KMS-11 (cell line): Measurements from ENCODE around the gene SCART1.
"Not testable (repeated sequence)": the region's sequence is repeated elsewhere in the genome, so short reads cannot be mapped to it uniquely, and the experiment has no call there.

Experiments
- H2AFZ ChIP-seq: fragments of 200-600 bp; sonication (generic); 2 replicates; pipeline ENCODE4 v1.6.1; 2016; ENCODE audit warnings: antibody characterized with exemption, mixed run types, low read depth
- H3K27ac ChIP-seq: fragments of 200-600 bp; sonication (generic); 2 replicates; pipeline ENCODE4 v1.6.1; 2016; ENCODE audit warnings: mild to moderate bottlenecking, mixed run types
- H3K27me3 ChIP-seq: fragments of 200-600 bp; sonication (generic); 2 replicates; pipeline ENCODE4 v1.6.1; 2017; ENCODE audit warnings: mild to moderate bottlenecking, low read depth, mixed run types, moderate library complexity; ENCODE audit not compliant: insufficient read depth
- H3K36me3 ChIP-seq: fragments of 200-600 bp; sonication (generic); 2 replicates; pipeline ENCODE4 v1.6.1; 2017; ENCODE audit warnings: mild to moderate bottlenecking, mixed run types; ENCODE audit not compliant: insufficient read depth
- H3K4me1 ChIP-seq: fragments of 200-600 bp; sonication (generic); 2 replicates; pipeline ENCODE4 v1.6.1; 2016; ENCODE audit warnings: mild to moderate bottlenecking, low read depth, mixed run types; ENCODE audit not compliant: poor library complexity, severe bottlenecking
- H3K4me2 ChIP-seq: fragments of 200-600 bp; sonication (generic); 2 replicates; pipeline ENCODE4 v1.7.0; 2016; ENCODE audit warnings: mild to moderate bottlenecking, mixed run types
- H3K4me3 ChIP-seq: fragments of 200-600 bp; sonication (generic); IDR thresholded peaks from 2 replicates; pipeline ENCODE4 v1.6.1; 2017; ENCODE audit warnings: low read depth, low read length, mixed read lengths; ENCODE audit not compliant: insufficient read depth
- H3K79me2 ChIP-seq: fragments of 200-600 bp; sonication (generic); 2 replicates; pipeline ENCODE4 v1.6.1; 2016; ENCODE audit warnings: low read depth, mixed run types; ENCODE audit not compliant: insufficient read depth
- H3K9ac ChIP-seq: fragments of 200-600 bp; sonication (generic); 2 replicates; pipeline ENCODE4 v1.6.1; 2016; ENCODE audit warnings: mild to moderate bottlenecking, mixed run types
- H4K20me1 ChIP-seq: fragments of 200-600 bp; sonication (generic); 2 replicates; pipeline ENCODE4 v1.6.1; 2016; ENCODE audit warnings: mild to moderate bottlenecking, mixed run types; ENCODE audit not compliant: insufficient read depth
- CTCF ChIP-seq: fragments of 200-600 bp; sonication (generic); conservative IDR thresholded peaks from 2 replicates; pipeline ENCODE4 v1.6.1; 2017; ENCODE audit warnings: low read depth, mild to moderate bottlenecking, antibody characterized with exemption, low read length, moderate library complexity, mixed read lengths

The SCART1 gene

GRCh38 chr10:133489816-133490588, 36.3 kb downstream of the SCART1 start:
- Histone ChIP-seq H4K20me1 (no peaks in the 10 kb centered on the region), H3K27ac (peak overlapping the region; percentile 60; the same call in 1 of the 2 replicates)
- TF ChIP-seq CTCF = no peak

GRCh38 chr10:133493562-133493961, 39.8 kb downstream of the SCART1 start:
- not testable (repeated sequence) for H4K20me1 ChIP-seq, H3K79me2 ChIP-seq, H3K36me3 ChIP-seq, H2AFZ ChIP-seq, H3K9ac ChIP-seq, H3K27me3 ChIP-seq, H3K4me2 ChIP-seq, H3K27ac ChIP-seq, H3K4me3 ChIP-seq
- peaks cover 17% of the 10 kb centered on the region for H3K4me1 ChIP-seq

More at GRCh38 chr10:133489816-133490588, 36.3 kb downstream of the SCART1 start:
- Histone ChIP-seq H3K36me3 (no peaks in the 10 kb centered on the region), H3K4me2 (peak overlapping the region; percentile 21; the same call in 1 of the 2 replicates), H3K9ac (peak overlapping the region; percentile 13; the same call in 1 of the 2 replicates), H2AFZ (no peak overlapping the region), H3K79me2 (no peaks in the 10 kb centered on the region), H3K4me1 (peaks cover 17% of the 10 kb centered on the region), H3K27me3 (peaks cover under 1% of the 10 kb centered on the region; the same call in 1 of the 2 replicates), H3K4me3 (no peak overlapping the region)

GRCh38 chr10:133497363-133497762, 43.6 kb downstream of the SCART1 start:
- H3K36me3 ChIP-seq, H3K9ac ChIP-seq, H2AFZ ChIP-seq, H3K4me3 ChIP-seq, H4K20me1 ChIP-seq, H3K27me3 ChIP-seq, H3K4me1 ChIP-seq, H3K27ac ChIP-seq, H3K79me2 ChIP-seq, H3K4me2 ChIP-seq: not testable (repeated sequence)
- TF ChIP-seq CTCF = peak; percentile 31

GRCh38 chr10:133499176-133499575, 45.4 kb downstream of the SCART1 start:
- not testable (repeated sequence) for H4K20me1 ChIP-seq, H3K27me3 ChIP-seq, H3K79me2 ChIP-seq, H2AFZ ChIP-seq, H3K4me3 ChIP-seq, H3K9ac ChIP-seq, H3K4me2 ChIP-seq, H3K36me3 ChIP-seq, H3K27ac ChIP-seq, H3K4me1 ChIP-seq

- H3K36me3 ChIP-seq = not testable (repeated sequence)
Measured at GRCh38 chr10:133500897-133501296, 47.2 kb downstream of the SCART1 start.

GRCh38 chr10:133509700-133510099, 56.0 kb downstream of the SCART1 start:
- Histone ChIP-seq H3K27me3 (no peaks in the 10 kb centered on the region; the same call in 1 of the 2 replicates), H3K4me3 (no peak overlapping the region), H4K20me1 (no peaks in the 10 kb centered on the region), H2AFZ (no peak overlapping the region), H3K36me3 (no peaks in the 10 kb centered on the region), H3K27ac (no peak overlapping the region), H3K4me1 (no peaks in the 10 kb centered on the region), H3K4me2 (no peak overlapping the region), H3K9ac (no peak overlapping the region), H3K79me2 (no peaks in the 10 kb centered on the region)
- no peak for TF ChIP-seq CTCF

More at GRCh38 chr10:133500897-133501296, 47.2 kb downstream of the SCART1 start:
- H3K9ac ChIP-seq, H3K4me2 ChIP-seq, H3K27ac ChIP-seq, H3K4me1 ChIP-seq, H2AFZ ChIP-seq, H3K4me3 ChIP-seq, H4K20me1 ChIP-seq, H3K79me2 ChIP-seq, H3K27me3 ChIP-seq: not testable (repeated sequence)
